Left lung (tissue), 10 donors: ENCODE measurements around the gene GRIPAP1. TPM values are rescaled to one million over a fixed set of nuclear protein-coding genes. Genes with fewer than 3 reads are reported as not detected.

Experiments used
- ATAC-seq: fragments of 200-7000 bp; cut with Tn5 transposase; one replicate; pipeline ENCODE4 v1.9.1; 2020; ENCODE audit warnings: moderate library complexity
- DNase-seq, 4 donors: peaks; one replicate each; pipeline ENCODE4 v3.0.0-alpha.2; 2013 to 2020
- H3K27ac ChIP-seq, 2 donors: fragments of 200-600 bp; sonication (generic) in 1 of 2; one replicate each; pipeline versions ENCODE4 v1.5.0 to v1.8.0; 2020 to 2021
- H3K27me3 ChIP-seq, 2 donors: fragments of 200-600 bp; sonication (generic) in 1 of 2; one replicate each; pipeline versions ENCODE4 v1.5.0 to v1.8.0; 2020 to 2021
- H3K36me3 ChIP-seq, 2 donors: fragments of 200-600 bp; sonication (generic) in 1 of 2; one replicate each; pipeline versions ENCODE4 v1.5.0 to v1.8.0; 2020 to 2021
- H3K4me1 ChIP-seq, 2 donors: fragments of 200-600 bp; one replicate each; pipeline ENCODE4 v1.8.0; 2021
- H3K4me3 ChIP-seq, 2 donors: fragments of 200-600 bp; sonication (generic) in 1 of 2; one replicate each; pipeline versions ENCODE4 v1.5.0 to v1.8.0; 2020 to 2021; ENCODE audit warnings: mild to moderate bottlenecking in 1 of 2
- H3K9me3 ChIP-seq, 2 donors: fragments of 200-600 bp; sonication (generic) in 1 of 2; one replicate each; pipeline versions ENCODE4 v1.5.0 to v1.8.0; 2020 to 2021
- intact Hi-C, 2 donors: fragments of 100-400 bp; cut with DNase I; formaldehyde crosslinking; loops; one replicate each; pipeline versions ENCODE4 v1.11.2 to v1.14.2; 2022
- polyA plus RNA-seq, 6 donors: library from polyadenylated mRNA; unstranded; fragments of 120-200 nt; gene quantifications; one replicate each; pipeline ENCODE4 v1.2.1, GENCODE V29; 2013; ENCODE audit not compliant: insufficient read length in 6 of 6
- total RNA-seq, 2 donors: library from RNA; stranded (reverse); fragmentation: NEBNext Ultra II Directional; extraction: Animal tissue kit (Norgen Biotek cat#: 25700); gene quantifications; one replicate each; pipeline ENCODE4 v1.2.1, GENCODE V29; 2021
- TF ChIP-seq, protein P1 (sequence below), 2 donors: fragments of 200-600 bp; sonication (generic) in 1 of 2; IDR thresholded peaks; one replicate each; pipeline versions ENCODE4 v1.5.0 to v1.8.0; 2021; ENCODE audit warnings: antibody characterized with exemption in 2 of 2
- donor health status: DM: no; HTN: yes; CAD: no.
- donor health status: DM: no; HTN: no; CAD: no.

Gene GRIPAP1
- total and polyA plus RNA-seq, 8 donors = 36.1 to 67.1 (median 57.6) TPM

DNA sequence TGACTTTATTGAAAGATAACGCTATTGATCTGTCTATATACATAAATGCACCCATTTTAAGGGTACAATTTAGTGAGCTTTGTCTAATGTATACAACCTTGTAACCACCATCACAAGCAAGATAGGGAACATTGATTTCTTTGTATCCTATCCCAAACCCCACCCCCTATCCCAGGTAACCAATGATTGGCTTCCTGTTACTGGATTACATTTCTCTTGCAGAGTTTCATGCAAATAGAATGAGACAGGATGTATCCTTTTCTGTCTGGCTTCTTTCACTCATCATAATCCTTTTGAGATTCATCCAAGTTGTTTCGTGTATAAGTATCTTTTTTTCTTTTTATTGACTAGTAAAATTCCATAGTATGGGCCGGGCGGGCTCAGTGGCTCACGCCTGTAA lies 1.6 kb upstream of the GRIPAP1 start:
- Histone ChIP-seq H3K9me3 (no peaks in the 10 kb centered on the region), H3K36me3 (peaks cover 0 to 7% of the 10 kb centered on the region in 2 donors), H3K27me3 (no peaks in the 10 kb centered on the region), H3K4me3 (no peak overlapping the region), H3K27ac (no peak overlapping the region), H3K4me1 (peaks cover 0 to 5% of the 10 kb centered on the region in 2 donors)
- intact Hi-C loops = no loop called here
- ATAC-seq (no peak), DNase-seq (no peak)
- TF ChIP-seq, protein P1, sequence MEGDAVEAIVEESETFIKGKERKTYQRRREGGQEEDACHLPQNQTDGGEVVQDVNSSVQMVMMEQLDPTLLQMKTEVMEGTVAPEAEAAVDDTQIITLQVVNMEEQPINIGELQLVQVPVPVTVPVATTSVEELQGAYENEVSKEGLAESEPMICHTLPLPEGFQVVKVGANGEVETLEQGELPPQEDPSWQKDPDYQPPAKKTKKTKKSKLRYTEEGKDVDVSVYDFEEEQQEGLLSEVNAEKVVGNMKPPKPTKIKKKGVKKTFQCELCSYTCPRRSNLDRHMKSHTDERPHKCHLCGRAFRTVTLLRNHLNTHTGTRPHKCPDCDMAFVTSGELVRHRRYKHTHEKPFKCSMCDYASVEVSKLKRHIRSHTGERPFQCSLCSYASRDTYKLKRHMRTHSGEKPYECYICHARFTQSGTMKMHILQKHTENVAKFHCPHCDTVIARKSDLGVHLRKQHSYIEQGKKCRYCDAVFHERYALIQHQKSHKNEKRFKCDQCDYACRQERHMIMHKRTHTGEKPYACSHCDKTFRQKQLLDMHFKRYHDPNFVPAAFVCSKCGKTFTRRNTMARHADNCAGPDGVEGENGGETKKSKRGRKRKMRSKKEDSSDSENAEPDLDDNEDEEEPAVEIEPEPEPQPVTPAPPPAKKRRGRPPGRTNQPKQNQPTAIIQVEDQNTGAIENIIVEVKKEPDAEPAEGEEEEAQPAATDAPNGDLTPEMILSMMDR (IDR thresholded peaks at IDR 0.05) = no peak

DNA sequence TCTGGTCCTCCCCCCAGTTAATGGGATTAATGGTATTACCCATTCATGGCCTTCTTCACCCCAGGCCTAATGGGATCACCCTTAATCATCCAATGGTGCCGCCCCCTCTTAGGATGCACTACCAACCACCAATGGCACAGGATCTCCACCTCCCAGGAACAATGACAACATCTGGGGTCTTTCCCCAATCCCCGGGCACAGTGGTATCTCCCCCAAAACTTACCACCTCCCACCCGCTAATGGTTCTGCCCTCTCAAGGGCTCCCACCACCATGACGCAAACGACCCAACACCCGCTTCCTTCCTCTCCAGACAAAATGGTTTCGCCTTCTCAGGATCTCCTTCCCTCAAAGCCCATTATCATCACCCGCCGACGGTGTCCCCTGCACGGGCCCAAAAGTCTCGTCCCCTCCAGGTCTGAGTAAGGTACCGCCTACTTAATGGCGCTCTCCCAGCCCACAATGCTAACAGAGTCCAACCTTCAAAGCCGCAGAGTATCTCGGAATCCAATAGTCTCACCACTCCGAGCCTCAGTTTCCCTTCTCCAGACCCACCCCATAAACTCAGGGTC lies 458 bp downstream of the GRIPAP1 start:
- peak overlapping the region; percentile 50 to 62 for H3K4me3 ChIP-seq
- no peaks in the 10 kb centered on the region for H3K27me3 ChIP-seq
- H3K9me3 ChIP-seq = no peaks in the 10 kb centered on the region
- H3K27ac ChIP-seq = peak overlapping the region; percentile 89 to 91
- peak; percentile 20 for ATAC-seq
- peaks cover 0 to 24% of the 10 kb centered on the region in 2 donors for H3K36me3 ChIP-seq
- peaks cover 0 to 5% of the 10 kb centered on the region in 2 donors for H3K4me1 ChIP-seq
- peak in 1 of 4 donors; percentile 21 for DNase-seq
- TF ChIP-seq, protein P1 (IDR thresholded peaks at IDR 0.05) = no peak
- intact Hi-C loops = no loop called here

DNA sequence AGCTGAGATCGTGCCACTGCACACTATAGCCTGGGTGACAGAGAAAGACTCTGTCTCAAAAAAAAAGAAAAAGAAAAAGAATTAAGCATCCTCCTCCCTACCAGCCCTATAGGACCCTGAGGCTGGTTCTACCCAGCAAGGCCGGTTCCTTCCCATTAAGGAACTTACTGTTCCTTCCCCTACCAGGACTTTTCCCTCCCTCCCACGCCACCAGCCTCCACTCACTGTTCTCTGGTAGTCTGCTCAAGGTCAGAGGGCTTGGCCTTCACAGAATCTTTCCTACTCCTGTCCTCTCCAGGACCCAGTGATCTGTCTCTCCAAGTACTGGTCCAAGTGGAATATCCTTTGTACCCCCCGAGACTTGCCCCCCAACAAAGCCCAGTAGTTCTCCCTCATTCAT lies 1.4 kb downstream of the GRIPAP1 start:
- Histone ChIP-seq H3K27ac (no peak overlapping the region), H3K36me3 (peaks cover 0 to 33% of the 10 kb centered on the region in 2 donors), H3K4me3 (no peak overlapping the region), H3K27me3 (no peaks in the 10 kb centered on the region), H3K4me1 (peaks cover 0 to 5% of the 10 kb centered on the region in 2 donors), H3K9me3 (no peaks in the 10 kb centered on the region)
- TF ChIP-seq, protein P1 (IDR thresholded peaks at IDR 0.05) = no peak
- ATAC-seq (no peak), DNase-seq (no peak)
- intact Hi-C loops = no loop called here

DNA sequence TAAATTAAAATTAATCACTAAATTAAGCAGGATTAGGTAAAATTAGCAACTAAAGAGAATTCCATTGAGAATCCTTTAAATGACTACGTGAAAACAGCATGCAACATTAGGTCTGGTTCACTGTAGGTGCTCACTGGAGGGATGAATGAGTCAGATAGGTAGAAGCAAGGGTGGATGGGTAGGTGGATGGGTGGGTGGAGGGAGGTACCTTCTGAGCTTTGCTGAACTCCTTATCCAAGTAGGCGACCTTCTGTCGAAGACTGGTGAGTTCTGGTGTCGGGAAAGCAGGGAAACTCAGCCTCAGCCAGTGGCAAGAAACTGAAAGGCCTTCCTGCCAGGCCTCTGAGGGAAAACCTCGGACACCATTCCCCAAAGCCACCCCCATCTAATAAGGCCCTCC lies 3.0 kb downstream of the GRIPAP1 start:
- no peak overlapping the region for H3K4me3 ChIP-seq
- H3K27me3 ChIP-seq = no peaks in the 10 kb centered on the region
- no peak overlapping the region for H3K27ac ChIP-seq
- intact Hi-C loops = no loop called here
- no peak for ATAC-seq
- TF ChIP-seq, protein P1 (IDR thresholded peaks at IDR 0.05) = no peak
- no peak for DNase-seq
- no peaks in the 10 kb centered on the region for H3K9me3 ChIP-seq
- H3K4me1 ChIP-seq = peaks cover 0 to 5% of the 10 kb centered on the region in 2 donors
- H3K36me3 ChIP-seq = peaks cover 0 to 39% of the 10 kb centered on the region in 2 donors

DNA sequence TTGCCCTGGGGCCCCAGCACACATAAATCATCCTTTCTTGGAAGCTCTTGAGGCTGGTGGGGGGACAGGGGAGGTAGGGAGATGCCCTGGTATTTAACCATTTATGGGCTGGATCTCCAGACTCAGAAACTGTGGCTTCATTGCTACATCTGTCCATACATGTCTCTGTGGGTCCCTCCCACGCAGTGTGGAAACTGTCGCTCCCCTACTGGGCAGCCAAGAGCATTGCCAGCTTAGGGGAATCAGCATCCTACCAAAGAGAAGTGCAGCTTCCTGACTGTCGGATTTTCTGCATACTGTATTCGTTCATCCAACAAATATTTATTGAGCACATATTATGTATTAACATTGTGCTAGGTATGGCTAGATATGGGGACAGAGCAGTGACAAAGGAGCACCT lies 3.7 kb downstream of the GRIPAP1 start:
- Histone ChIP-seq H3K27me3 (no peaks in the 10 kb centered on the region), H3K36me3 (peaks cover 0 to 41% of the 10 kb centered on the region in 2 donors), H3K27ac (no peak overlapping the region), H3K9me3 (no peaks in the 10 kb centered on the region), H3K4me1 (peaks cover 0 to 5% of the 10 kb centered on the region in 2 donors), H3K4me3 (no peak overlapping the region)
- DNase-seq (no peak), ATAC-seq (no peak)
- intact Hi-C loops = no loop called here
- TF ChIP-seq, protein P1 (IDR thresholded peaks at IDR 0.05) = no peak
